Stimulated activated CD8-positive, alpha-beta memory T cell treated with anti-CD3 and anti-CD28 coated beads, Interleukin-12 subunit alpha, Interleukin-12 subunit beta, amount 100 ng/mL, for 1 hour (primary cell): Measurements from ENCODE around the gene GREM2.

Source experiments
- DNase-seq: peaks from one replicate; pipeline ENCODE4 v3.0.0-alpha.2; 2020; ENCODE audit warnings: low read depth

The GREM2 gene

GRCh38 chr1:240445369-240445768, 166.6 kb downstream of the GREM2 start:
- DNase-seq: no peak

- DNase-seq: no peak
These were observed 170.3 kb downstream of the GREM2 start for GRCh38 chr1:240441669-240442068.
